Neural crest cell (in vitro differentiated cells): ENCODE results near the gene PSMC3IP. TPM values are rescaled to one million over a fixed set of nuclear protein-coding genes. Genes with fewer than 3 reads are reported as not detected.

ENCODE experiments used
- DNase-seq: peaks from one replicate; pipeline ENCODE4 v3.0.0; 2021; ENCODE audit warnings: low read depth, mixed read lengths, low spot score
- H3K27ac Mint-ChIP-seq: one replicate; pipeline ENCODE4 v1.8.0; 2021; ENCODE audit warnings: mild to moderate bottlenecking, mixed read lengths; ENCODE audit not compliant: unreplicated experiment
- H3K27me3 Mint-ChIP-seq: 2 replicates; pipeline ENCODE4 v1.8.0; 2021; ENCODE audit warnings: low read depth, mild to moderate bottlenecking, mixed read lengths
- H3K36me3 Mint-ChIP-seq: 2 replicates; pipeline ENCODE4 v1.8.0; 2021; ENCODE audit warnings: low read depth, mild to moderate bottlenecking, mixed read lengths
- H3K4me1 Mint-ChIP-seq: 2 replicates; pipeline ENCODE4 v1.8.0; 2021; ENCODE audit warnings: mixed read lengths
- H3K4me3 Mint-ChIP-seq: one replicate; pipeline ENCODE4 v1.8.0; 2021; ENCODE audit warnings: mild to moderate bottlenecking, mixed read lengths
- H3K9me3 Mint-ChIP-seq: 2 replicates; pipeline ENCODE4 v1.8.0; 2021; ENCODE audit warnings: mixed read lengths
- CTCF ChIP-seq: fragments of 200-600 bp; sonication (generic); conservative IDR thresholded peaks from 2 replicates; pipeline ENCODE4 v1.5.0; 2021; ENCODE audit warnings: antibody characterized with exemption, mild to moderate bottlenecking
- total RNA-seq: library from RNA; stranded (reverse); gene quantifications from 2 replicates; pipeline ENCODE4 v1.2.1, GENCODE V29; 2021

PSMC3IP gene
- total RNA-seq, 1 donor from 2014 or later = 44.6 TPM

- Mint-ChIP-seq H3K4me3 (peak overlapping the region; percentile 38), H3K27ac (no peak overlapping the region), H3K4me1 (peaks cover 21% of the 10 kb centered on the region)
Observed at GRCh38 chr17:42581744-42582270, 4.3 kb upstream of the PSMC3IP start.

DNA sequence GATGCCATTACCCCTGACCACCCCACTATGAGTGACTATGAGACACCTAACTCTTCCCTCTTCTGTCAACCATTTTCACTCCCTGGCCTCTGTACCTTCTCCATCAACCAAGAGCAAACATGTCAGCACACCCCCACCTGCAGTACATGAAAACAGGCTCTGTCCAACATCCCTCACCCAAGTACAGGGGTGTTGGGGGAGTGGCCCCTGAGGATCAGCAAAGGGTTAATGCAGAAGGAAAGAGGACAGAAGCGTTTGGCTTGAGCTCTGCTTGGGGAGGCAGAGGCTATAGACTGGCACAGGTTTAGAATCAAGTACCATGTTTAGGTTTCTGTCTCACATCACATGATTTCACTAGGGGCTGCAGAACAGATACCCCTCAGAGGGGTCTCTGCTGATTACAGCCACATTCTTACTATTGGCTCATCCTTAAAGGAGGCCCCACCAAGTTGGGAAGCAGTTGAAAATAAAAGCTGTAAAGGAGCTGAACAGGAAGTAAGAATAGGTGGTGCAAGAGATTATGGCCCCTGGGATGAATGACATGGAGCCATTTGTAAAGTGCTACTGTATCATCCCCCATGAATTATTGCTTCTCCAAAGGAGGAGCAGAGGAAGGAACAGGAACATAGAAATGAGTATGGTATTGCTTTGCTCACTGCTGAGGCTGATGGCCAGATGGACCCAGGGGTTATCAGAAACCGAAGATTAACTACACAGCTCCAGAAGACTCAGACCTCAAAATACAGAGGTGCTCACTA is 2.4 kb upstream of the PSMC3IP start:
- Mint-ChIP-seq H3K27me3 (no peaks in the 10 kb centered on the region), H3K9me3 (no peaks in the 10 kb centered on the region), H3K4me1 (peaks cover 37% of the 10 kb centered on the region), H3K27ac (no peak overlapping the region), H3K4me3 (peak overlapping the region; percentile 45), H3K36me3 (peaks cover 9% of the 10 kb centered on the region)
- TF ChIP-seq CTCF = no peak
- no peak for DNase-seq

More at GRCh38 chr17:42581744-42582270, 4.3 kb upstream of the PSMC3IP start:
- no peak for DNase-seq
- TF ChIP-seq CTCF = no peak
- Mint-ChIP-seq H3K27me3 (no peaks in the 10 kb centered on the region), H3K36me3 (peaks cover 5% of the 10 kb centered on the region), H3K9me3 (no peaks in the 10 kb centered on the region)

GRCh38 chr17:42578282-42578869 is 847 bp upstream of the PSMC3IP start:
- peaks cover 11% of the 10 kb centered on the region for H3K36me3 Mint-ChIP-seq

DNA sequence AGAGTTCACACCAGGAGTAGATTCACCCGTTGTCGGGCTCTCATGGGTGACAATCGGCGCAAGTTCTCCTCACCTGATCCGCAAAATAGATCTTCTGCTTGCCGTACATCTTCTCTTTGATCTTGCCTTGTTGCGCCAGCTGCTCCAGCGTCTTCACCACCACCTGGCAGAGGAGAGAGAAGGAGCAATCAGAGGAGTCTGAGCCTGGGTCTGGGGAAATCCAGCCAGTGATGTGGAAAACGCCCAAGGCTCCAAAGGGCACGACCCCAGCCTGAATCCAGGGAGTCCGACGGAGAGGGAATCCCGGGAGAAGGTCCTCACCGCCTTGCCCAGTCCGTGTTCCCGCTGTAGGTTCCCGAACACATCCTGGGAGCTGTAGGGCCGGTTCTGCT is 393 bp downstream of the PSMC3IP start:
- peaks cover 41% of the 10 kb centered on the region for H3K4me1 Mint-ChIP-seq
- H3K36me3 Mint-ChIP-seq = peaks cover 17% of the 10 kb centered on the region
- peak overlapping the region; percentile 99 for H3K4me3 Mint-ChIP-seq
- H3K27ac Mint-ChIP-seq = peak overlapping the region; percentile 89
- DNase-seq = no peak
- H3K27me3 Mint-ChIP-seq = no peaks in the 10 kb centered on the region
- no peak for TF ChIP-seq CTCF
- no peaks in the 10 kb centered on the region for H3K9me3 Mint-ChIP-seq

More at GRCh38 chr17:42578282-42578869, 847 bp upstream of the PSMC3IP start:
- H3K4me1 Mint-ChIP-seq = peaks cover 41% of the 10 kb centered on the region
- TF ChIP-seq CTCF = peak; percentile 78
- H3K27ac Mint-ChIP-seq = no peak overlapping the region
- peak; percentile 77 for DNase-seq
- H3K9me3 Mint-ChIP-seq = no peaks in the 10 kb centered on the region
- no peaks in the 10 kb centered on the region for H3K27me3 Mint-ChIP-seq
- H3K4me3 Mint-ChIP-seq = peak overlapping the region; percentile 99

- peaks cover 37% of the 10 kb centered on the region for H3K4me1 Mint-ChIP-seq
- DNase-seq = no peak
- H3K9me3 Mint-ChIP-seq = no peaks in the 10 kb centered on the region
- H3K27ac Mint-ChIP-seq = no peak overlapping the region
- no peak for TF ChIP-seq CTCF
- H3K4me3 Mint-ChIP-seq = no peak overlapping the region
- H3K27me3 Mint-ChIP-seq = no peaks in the 10 kb centered on the region
- peaks cover 19% of the 10 kb centered on the region for H3K36me3 Mint-ChIP-seq
Observed at GRCh38 chr17:42574463-42574862, 3.1 kb downstream of the PSMC3IP start.
